Body of pancreas (tissue), 4 donors: ENCODE data around the gene NRCAM. TPM values are rescaled to one million over a fixed set of nuclear protein-coding genes. Genes with fewer than 3 reads are reported as not detected.
A peak's percentile ranks its signal among the peaks of the same experiment; 100 is the strongest.

ENCODE experiments used
- ATAC-seq: fragments of 150-250 bp; one replicate; pipeline ENCODE4 v1.9.1; 2016
- DNase-seq, 4 donors: peaks; one replicate each; pipeline ENCODE4 v3.0.0-alpha.2; 2019
- H3K27ac ChIP-seq, 4 donors: fragments of 200-600 bp; sonication (generic); 1 replicate in 3 of 4; 2 replicates in 1 of 4; pipeline versions ENCODE4 v1.5.1 to v1.6.1; 2016 to 2019; ENCODE audit warnings: mild to moderate bottlenecking in 1 of 4, mixed read lengths in 1 of 4, moderate library complexity in 1 of 4
- H3K27me3 ChIP-seq, 2 donors: fragments of 200-600 bp; sonication (generic); one replicate each; pipeline ENCODE4 v1.6.0; 2016; ENCODE audit warnings: mild to moderate bottlenecking in 1 of 2
- H3K36me3 ChIP-seq, 2 donors: fragments of 200-600 bp; sonication (generic); replicated peaks in 1 of 2; 2 replicates each; pipeline ENCODE4 v1.5.1; 2016; ENCODE audit warnings: low read depth in 2 of 2; ENCODE audit not compliant: insufficient read depth in 1 of 2
- H3K4me1 ChIP-seq: fragments of 200-600 bp; sonication (generic); one replicate; pipeline ENCODE4 v1.6.0; 2016
- H3K4me3 ChIP-seq, 2 donors: fragments of 200-600 bp; sonication (generic); 1 replicate in 1 of 2; 2 replicates in 1 of 2; pipeline ENCODE4 v1.5.1; 2016 to 2019
- H3K9me3 ChIP-seq, 3 donors: fragments of 200-600 bp; sonication (generic); 1 replicate in 2 of 3; 2 replicates in 1 of 3; pipeline ENCODE4 v1.5.1; 2016
- POLR2A ChIP-seq, 3 donors: fragments of 450-650 bp; IDR thresholded peaks; one replicate each; pipeline ENCODE4 v1.6.1; 2016; ENCODE audit warnings: antibody characterized with exemption in 3 of 3, mild to moderate bottlenecking in 2 of 3
- WGBS, 2 donors: methylation state at CpG; one replicate each; pipeline ENCODE4 v1.1.5; 2017; 5-methylcytosine and 5-hydroxymethylcytosine counted together
- intact Hi-C: fragments of 100-400 bp; cut with DNase I; formaldehyde crosslinking; loops from one replicate; pipeline ENCODE4 v1.15.1; 2023
- total RNA-seq, 2 donors: library from RNA; depleted of rRNA; stranded (reverse); fragments of >200 nt; gene quantifications; one replicate each; pipeline ENCODE4 v1.1.0, GENCODE V29; 2016
- TF ChIP-seq, protein P1 (sequence below), 7 experiments: fragments of 450-650 bp in 4 of 7; fragments of 200-600 bp in 3 of 7; sonication (generic) in 3 of 7; IDR thresholded peaks; one replicate each; pipeline ENCODE4 v1.5.1; 2016 to 2019; ENCODE audit warnings: antibody characterized with exemption in 7 of 7

NRCAM gene
- total RNA-seq, 2 donors from 2014 or later = 39.4 to 49.8 TPM

DNA sequence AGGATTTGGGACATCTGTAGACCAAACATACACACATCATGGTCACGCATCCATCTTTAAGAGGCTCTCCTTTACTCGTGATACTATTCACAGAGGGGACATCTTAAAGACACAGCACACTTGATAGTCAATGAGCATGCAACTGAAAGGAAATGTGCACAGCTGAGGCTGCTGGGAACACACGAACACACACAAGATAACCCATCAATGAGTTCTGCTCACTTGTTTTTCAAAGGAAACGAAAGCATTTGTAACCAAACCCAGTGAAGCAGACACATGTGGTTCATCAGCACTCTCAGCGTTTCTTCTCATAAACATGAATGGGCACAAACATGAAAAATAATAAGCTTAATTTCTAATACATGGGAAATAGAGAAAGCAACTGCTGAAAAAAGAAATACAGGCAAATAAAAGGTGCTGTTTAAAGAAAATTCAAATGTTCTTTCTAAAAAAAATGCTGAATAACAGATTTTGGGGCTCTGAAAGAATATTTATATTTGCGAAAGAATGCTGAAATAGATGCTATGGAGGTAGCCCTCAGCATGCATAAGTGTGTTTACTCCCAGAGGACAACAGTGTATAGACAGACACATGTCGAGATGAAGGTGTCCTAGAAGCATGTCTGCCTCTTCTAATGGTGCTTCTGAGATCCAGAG lies 266.4 kb downstream of the NRCAM start:
- no peaks in the 10 kb centered on the region for H3K27me3 ChIP-seq
- H3K36me3 ChIP-seq = no peaks in the 10 kb centered on the region
- H3K4me3 ChIP-seq = no peak overlapping the region
- DNase-seq (no peak), ATAC-seq (no peak)
- WGBS, 2 donors = 61 to 74% methylated on average over 7 of the region's 7 CpGs
- H3K9me3 ChIP-seq = no peaks in the 10 kb centered on the region
- no peak overlapping the region for H3K27ac ChIP-seq
- intact Hi-C loops = loop anchor here (10.0 kb wide), 1 partner anchor 295 kb away; no protein-coding TSS in a partner anchor
- no peak for TF ChIP-seq POLR2A (IDR thresholded peaks at IDR 0.05)
- TF ChIP-seq, protein P1, sequence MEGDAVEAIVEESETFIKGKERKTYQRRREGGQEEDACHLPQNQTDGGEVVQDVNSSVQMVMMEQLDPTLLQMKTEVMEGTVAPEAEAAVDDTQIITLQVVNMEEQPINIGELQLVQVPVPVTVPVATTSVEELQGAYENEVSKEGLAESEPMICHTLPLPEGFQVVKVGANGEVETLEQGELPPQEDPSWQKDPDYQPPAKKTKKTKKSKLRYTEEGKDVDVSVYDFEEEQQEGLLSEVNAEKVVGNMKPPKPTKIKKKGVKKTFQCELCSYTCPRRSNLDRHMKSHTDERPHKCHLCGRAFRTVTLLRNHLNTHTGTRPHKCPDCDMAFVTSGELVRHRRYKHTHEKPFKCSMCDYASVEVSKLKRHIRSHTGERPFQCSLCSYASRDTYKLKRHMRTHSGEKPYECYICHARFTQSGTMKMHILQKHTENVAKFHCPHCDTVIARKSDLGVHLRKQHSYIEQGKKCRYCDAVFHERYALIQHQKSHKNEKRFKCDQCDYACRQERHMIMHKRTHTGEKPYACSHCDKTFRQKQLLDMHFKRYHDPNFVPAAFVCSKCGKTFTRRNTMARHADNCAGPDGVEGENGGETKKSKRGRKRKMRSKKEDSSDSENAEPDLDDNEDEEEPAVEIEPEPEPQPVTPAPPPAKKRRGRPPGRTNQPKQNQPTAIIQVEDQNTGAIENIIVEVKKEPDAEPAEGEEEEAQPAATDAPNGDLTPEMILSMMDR (IDR thresholded peaks at IDR 0.05) = no peak
- no peaks in the 10 kb centered on the region for H3K4me1 ChIP-seq

DNA sequence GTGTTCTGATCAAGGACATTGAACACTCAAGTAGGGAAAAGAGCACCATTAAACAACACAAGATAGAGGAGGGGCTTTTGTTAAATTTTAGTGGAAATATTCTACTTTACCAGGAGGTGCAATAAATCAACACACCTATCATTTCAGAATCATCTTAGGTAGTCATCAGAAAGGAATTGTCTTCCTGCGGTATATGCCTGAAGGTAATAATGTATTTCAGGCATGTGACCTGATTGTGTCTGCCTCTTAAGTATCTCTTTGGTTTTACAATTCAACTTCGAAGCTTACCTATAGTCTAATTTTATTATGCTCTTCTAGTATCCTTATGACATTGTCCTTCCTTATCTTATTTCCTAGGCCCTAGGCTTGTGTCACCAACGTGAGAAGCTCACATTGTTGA lies 267.5 kb downstream of the NRCAM start:
- no peak for DNase-seq
- no peak for ATAC-seq
- intact Hi-C loops = loop anchor here (10.0 kb wide), 1 partner anchor 296 kb away; no protein-coding TSS in a partner anchor
- Histone ChIP-seq H3K4me3 (no peak overlapping the region), H3K27ac (no peak overlapping the region), H3K9me3 (no peaks in the 10 kb centered on the region), H3K27me3 (no peaks in the 10 kb centered on the region), H3K36me3 (no peaks in the 10 kb centered on the region), H3K4me1 (no peaks in the 10 kb centered on the region)
- 90 to 92% methylated on average over 3 of the region's 3 CpGs for WGBS, 2 donors
- TF ChIP-seq POLR2A (IDR thresholded peaks at IDR 0.05) = no peak
- TF ChIP-seq, protein P1 (IDR thresholded peaks at IDR 0.05) = no peak

DNA sequence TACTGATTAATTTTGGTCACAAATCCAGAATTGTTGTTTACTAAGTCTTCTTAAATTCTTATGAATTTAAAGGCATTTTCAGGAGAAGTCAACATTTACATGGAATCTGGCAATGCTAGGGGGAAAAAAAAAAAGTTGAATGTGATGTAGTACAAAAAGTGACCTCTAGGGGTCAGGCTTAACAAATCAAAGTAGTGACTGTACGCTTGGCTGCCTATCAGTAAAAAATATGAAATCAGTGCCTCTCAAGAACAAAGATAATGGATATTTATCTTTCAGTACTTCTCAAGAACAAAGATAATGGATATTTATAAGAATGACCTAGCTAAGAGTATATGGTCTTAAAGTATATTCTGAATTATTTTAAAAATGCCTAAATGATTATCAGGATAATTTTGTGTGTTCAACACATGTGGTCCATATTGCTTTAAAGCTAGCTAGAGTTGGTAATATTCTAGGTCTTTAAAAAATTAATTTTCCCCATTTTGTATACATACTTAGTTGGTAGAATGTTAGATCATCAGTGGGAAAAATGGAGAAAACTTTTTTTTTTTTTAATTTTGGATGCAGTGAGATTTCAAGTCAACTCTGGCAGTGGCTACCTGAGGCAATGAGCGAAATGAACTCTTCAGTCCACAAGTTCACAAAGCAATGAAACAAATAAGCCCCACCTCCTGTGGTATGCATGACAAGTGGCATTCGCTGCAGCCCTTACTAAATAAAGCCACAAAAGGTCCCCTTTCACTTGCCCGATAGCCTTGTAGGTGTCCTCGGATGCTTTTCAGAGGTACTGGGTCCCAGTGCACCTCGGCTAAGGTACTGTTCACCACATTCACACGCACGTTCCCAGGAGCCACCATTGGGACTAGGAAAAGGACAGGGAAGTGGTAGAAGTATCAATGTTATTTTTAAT lies 274.9 kb downstream of the NRCAM start:
- ATAC-seq (peak; percentile 64), DNase-seq (no peak)
- Histone ChIP-seq H3K9me3 (no peaks in the 10 kb centered on the region), H3K27ac (no peak overlapping the region), H3K4me1 (peaks cover 10% of the 10 kb centered on the region), H3K36me3 (no peaks in the 10 kb centered on the region), H3K4me3 (no peak overlapping the region), H3K27me3 (no peaks in the 10 kb centered on the region)
- intact Hi-C loops = loop anchor here (10.0 kb wide), 1 partner anchor 303 kb away; no protein-coding TSS in a partner anchor
- TF ChIP-seq, protein P1 (IDR thresholded peaks at IDR 0.05) = peak; percentile 26 to 92 (median 74)
- no peak for TF ChIP-seq POLR2A (IDR thresholded peaks at IDR 0.05)
- WGBS, 2 donors = 56 to 69% methylated on average over 8 of the region's 8 CpGs

DNA sequence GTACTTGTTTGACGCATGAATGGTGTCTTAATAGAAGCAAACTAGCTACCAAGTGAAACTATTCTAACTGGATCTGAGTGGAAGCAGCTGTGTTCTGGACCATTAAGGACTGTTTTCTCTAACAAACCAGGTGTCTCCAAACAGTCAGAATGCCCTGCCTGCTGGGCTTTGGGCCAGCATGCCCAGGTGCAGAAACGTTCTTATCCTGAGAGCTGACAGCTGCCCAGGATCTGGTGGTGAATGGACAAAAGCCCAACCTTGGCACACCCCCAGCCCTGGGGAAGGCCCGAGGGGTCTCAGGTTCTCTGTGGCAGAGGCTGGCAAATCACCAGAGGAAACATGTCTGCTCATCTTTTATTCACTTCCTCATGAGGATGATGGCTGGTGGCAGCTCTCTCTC lies 277.8 kb downstream of the NRCAM start:
- intact Hi-C loops = no loop called here
- no peak for TF ChIP-seq POLR2A (IDR thresholded peaks at IDR 0.05)
- TF ChIP-seq, protein P1 (IDR thresholded peaks at IDR 0.05) = no peak
- Histone ChIP-seq H3K27ac (peak overlapping the region in 3 of 4 donors; percentile 13 to 30 (median 19)), H3K4me1 (peaks cover 10% of the 10 kb centered on the region), H3K27me3 (no peaks in the 10 kb centered on the region), H3K9me3 (no peaks in the 10 kb centered on the region), H3K36me3 (no peaks in the 10 kb centered on the region), H3K4me3 (no peak overlapping the region)
- DNase-seq (peak; percentile 66 to 89 (median 80)), ATAC-seq (peak; percentile 84)
- WGBS, 2 donors = 22 to 24% methylated on average over 3 of the region's 3 CpGs
